ENCODE data around the gene OLFM1. TPM values are rescaled to one million over a fixed set of nuclear protein-coding genes. Genes with fewer than 3 reads are reported as not detected.

Gene OLFM1
- total RNA-seq, 1 donor from 2014 or later, result 5.3 TPM

DNA sequence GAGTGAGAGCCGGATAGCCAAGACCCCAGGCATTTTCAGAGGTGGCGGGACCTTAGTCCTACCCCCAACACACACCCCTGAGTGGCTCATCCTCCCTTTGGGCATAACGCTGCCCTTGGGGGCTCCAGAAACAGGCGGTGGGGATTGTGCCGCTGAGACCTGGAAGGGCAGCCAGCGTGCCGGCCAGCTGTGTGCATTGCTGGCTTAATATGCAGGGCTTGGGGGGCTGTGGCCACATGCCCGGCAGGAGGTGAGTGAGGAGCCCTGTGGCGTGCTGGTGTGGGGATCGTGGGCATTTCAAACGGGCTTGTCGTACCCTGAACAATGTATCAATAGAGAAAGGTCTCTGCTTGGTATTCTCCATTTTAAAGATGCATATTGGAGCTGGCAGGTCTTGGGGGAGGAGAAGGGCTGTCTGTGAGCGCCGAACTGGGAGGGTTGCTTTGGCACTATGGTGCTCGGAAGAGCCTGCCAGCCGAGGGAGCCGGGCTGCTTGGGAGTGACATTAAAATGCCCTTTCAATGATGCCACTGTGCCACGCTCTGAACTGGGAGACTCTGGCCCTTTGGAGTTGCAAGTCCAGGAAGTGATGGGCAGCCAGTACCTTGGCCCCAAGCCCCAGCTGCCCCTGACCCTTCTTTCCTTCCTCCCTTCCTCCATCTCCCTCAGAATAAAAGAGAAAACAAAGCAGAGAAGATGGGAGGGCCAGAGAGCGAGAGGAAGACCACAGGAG, 11.2 kb upstream of the OLFM1 start:
- intact Hi-C loops (cut with micrococcal nuclease), result no loop called here

DNA sequence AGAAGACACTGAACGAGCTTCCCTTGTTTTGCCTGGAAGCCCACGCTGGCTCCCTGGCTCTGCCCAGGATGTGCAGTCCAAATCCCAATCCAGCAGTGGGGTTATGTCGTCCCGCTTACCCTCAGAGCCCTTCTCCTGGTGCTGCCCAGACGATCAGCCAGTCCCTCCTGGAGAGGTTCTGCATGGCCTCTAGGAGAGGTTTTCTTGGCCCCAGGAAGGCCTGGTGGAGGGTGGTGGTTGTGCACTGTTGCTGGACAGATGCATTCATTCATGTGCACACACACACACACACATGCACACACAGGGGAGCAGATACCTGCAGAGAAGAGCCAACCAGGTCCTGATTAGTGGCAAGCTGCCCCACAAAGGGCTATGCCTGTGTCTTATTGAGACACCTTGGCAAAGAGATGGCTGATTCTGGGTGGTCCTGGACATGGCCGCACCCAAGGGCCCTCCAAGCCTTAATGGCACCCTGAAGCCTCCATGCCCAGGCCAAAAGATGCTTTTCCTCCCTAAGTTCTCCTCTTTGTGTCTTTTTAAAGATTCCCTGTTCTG, 10.5 kb upstream of the OLFM1 start:
- intact Hi-C loops (cut with micrococcal nuclease), result no loop called here

DNA sequence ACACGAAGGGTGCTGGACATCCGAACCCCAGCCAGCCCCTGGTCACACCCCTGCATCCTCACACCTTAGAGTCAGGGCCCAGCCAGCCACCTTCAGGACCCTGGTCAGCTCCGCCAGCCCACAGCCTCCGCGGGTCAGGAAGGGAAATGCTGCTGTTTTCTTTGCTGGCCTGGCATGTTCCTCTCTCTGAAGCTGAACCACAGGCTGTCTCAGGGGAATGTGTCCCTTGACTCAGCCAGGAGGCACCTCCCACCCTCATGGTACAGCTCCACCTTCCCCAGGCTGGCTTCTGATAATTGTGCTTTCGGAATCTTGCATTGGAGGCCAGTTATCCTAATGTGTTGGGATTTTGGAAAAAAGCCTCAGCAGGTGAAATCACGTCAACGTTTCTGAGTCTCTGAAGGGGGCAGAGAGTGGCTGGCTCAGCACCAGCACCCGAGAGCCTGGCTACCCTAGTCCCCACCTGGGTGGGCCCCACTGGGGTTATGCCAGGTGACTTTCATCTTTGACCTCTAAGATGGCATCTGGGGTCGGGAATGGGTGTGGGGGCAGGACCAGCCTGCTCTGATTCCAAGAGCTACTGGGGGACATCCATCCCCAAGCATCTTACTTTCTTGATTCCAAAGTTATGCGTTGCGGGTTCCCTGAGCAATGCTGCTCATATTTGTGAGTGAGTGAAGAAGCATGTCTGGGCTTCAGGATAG, 9.8 kb upstream of the OLFM1 start:
- intact Hi-C loops (cut with micrococcal nuclease), result no loop called here

DNA sequence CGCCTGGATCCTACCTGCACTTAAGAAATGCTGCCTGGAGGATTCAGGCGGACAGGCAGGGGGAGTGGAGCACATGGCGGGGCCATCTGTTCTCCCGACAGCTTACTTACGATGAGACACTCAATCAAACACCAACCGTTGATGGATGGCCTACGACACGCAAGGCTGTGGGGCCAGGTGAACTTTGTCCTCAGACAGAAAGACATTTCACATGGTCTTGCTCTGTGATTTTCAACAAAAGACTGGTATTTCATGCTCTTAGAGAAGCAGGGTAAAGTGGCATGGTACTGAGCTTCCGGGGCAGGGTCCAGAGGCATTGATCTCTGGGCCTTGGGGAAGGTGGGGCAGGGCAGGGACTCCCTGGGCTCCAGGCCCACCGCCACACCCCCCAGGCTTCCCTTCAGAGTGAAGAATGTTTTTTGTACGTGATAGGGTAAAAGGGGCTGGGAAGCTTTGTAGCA, 9.1 kb upstream of the OLFM1 start:
- intact Hi-C loops (cut with micrococcal nuclease), result no loop called here

DNA sequence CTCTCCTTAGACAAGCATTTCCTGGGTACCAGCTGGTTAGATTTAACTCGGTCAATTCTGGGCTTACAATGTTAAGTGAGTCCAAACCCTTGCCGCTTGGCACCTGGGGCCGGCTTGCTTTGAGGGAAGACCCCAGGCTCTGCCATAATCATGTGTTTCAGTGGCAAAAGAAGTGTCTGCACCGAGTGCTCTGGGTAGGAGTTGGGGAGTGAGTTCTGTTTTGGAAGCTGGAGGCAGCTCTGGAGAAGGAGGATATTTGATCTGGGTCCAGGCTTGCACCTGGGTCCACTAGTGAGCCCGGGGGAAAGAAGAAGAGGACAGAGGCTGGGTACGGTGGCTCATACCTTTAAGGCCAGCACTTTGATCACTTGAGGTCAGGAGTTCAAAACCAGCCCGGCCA, 8.4 kb upstream of the OLFM1 start:
- intact Hi-C loops (cut with micrococcal nuclease), result no loop called here

DNA sequence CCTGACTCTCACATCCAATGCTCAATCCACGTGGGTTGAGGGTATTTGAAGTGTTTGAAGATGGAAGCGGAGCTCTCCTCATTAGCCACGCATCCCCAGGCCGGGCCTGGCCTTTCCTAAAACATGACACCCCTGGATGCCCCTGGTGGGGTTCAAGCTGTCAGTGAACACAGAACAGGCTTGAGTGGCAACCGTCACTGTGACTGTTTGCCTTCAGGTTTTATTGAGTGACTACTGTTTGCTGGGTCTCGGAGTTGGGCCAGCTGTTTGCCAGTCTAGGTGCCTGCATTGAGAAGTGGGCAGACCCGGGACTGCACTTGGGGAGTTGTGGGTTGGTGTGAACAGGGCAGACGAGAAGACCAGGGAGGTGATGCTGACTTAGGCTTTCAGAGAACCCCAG, 7.8 kb upstream of the OLFM1 start:
- intact Hi-C loops (cut with micrococcal nuclease), result no loop called here

DNA sequence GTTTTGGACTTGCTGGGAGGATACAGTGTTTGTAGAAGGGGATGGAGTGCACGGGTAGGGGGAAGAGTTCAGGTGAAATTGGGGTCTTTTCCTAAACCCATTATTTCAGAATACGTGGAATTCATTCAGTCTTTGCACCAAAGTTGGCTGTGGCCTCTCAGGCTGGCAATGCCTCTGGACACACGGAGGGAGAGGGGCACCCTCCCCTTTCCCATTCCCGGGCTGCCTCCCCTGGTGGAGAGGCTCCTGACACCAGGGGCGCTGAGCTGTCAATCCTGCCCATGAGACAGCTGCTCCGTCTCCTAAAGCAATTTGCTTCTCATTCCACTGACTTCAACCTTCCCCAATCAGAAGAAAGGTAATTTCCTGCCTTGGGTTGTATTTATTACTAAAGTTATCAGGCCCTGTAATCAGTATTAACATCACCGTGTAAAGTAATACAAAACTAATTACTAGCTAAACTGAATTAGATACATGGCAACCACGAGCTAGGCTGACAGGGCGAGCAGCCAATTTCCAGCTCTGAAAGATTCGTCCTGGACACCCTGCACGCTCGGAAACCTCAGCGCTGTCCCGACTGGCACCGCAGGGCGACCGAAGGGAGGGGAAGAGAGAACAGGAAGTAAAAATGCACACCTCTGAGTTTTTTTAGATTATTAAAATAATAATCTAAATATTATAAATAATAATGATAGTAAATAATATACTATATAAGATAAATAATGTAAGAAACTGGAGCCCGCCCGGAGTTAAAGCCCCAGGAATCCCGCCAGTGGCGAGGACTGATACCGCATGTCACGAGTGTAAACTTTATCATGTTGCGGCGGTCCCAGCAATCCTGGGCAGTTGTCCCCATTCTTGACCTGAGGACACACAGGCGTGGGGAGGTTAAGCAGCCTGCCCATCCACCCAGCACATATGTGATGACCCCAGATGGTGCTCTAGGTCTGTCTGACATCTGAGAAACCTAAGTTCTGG, 6.9 kb upstream of the OLFM1 start:
- intact Hi-C loops (cut with micrococcal nuclease), result no loop called here

DNA sequence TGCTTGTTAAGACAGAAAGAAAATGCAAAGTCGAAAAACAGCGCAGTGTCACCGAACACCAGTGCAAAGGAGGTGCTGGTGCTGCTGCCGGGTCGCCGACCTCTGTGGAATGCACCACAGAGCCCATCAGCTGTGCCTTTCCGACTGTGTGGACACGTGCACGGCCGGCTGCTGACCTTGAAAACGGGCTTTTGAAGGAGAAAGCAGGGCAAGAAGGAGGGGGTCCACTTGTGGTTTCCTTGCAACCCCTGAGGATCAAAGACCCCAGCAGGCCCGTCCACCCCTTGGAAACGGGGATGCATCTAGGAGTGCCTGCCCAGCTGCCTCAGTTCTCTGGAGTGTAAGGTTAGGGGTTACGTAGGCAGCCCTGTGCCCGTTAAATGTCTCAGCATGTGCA, 6.2 kb upstream of the OLFM1 start:
- intact Hi-C loops (cut with micrococcal nuclease), result no loop called here

DNA sequence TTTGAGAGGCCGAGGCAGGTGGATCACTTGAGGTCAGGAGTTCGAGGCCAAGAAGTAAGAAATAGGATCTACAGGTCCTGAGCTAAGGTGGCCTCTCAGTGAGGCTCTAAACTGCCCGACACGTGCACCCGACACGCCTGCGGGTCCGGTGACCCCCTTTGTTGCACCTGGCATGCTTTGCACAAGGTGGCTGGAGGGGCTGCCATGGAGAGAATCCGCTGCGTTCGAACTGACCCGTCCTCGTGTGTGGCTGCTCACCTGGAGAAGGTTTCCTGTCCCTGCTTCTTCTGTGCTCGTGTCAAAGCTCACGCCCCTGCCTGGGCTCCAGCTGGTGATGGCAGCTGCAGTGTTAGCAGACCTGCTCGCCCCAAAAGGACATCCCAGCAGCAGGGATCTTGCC, 5.7 kb upstream of the OLFM1 start:
- intact Hi-C loops (cut with micrococcal nuclease), result no loop called here

DNA sequence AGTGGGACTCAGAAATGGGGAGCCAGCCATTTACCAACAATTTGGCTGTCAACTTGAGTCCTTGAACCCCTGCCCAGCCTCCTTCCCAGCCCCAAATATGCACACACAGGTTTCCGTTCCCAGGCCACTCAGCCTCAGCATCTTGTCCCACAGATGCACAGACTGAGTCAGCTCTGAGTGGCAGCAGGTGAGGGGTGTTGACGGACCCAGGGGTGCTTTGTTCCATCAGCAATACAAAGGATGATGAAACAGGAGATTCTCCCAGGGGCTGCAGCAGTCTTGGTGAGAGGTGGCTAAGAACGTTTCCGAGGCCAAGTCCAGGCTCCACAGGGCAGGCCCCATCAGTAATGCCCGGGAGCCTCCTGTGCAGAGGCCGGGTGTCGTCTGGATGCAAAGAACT, 4.9 kb upstream of the OLFM1 start:
- intact Hi-C loops (cut with micrococcal nuclease), result no loop called here

DNA sequence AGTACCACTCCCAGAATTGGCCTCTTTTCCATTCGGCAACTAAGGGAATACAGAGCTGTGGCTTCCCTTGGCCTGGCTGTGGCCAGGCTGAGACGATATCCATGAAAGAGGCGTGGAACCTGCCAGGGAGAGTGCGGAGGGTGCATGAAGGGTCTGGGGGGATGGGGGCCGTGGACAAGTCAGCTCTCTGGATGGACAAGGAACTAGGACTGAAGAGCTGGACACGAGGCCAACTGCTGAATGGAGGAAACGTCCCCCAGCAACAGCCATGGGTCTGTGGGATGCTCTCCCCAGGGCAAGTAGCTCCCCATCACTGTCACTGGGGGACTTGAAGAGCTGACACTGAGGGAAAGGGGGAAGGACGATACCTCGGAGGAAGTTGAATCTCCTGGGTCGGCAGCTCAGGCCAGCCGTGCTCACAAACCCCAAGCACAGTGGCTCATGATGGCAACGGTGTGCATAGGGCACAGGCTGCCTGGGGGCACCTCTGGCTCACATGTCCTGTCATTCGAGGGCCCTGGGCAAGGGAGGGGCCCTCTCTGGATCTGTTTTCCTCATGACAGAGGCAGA, 4.1 kb upstream of the OLFM1 start:
- intact Hi-C loops (cut with micrococcal nuclease), result no loop called here

DNA sequence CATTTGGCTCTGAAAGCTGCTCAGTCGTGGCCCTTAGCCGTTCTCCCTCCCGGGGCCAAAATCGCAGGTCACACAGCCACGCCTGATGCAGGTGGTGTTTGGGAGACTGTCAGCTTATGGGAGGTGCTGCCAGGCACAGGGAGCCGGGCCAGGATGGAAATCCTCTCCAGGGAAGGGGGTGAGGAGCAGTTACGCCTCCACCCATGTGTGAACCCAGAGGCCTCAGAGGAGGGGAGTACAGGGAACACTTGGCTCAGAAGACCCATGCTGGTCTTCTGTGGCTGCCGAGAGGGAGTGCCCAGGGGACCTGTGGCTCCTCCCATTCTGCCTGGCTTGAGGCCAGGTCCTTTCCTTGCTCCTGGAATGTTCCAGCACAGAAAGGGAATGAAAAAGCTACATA, 3.6 kb upstream of the OLFM1 start:
- intact Hi-C loops (cut with micrococcal nuclease), result no loop called here

DNA sequence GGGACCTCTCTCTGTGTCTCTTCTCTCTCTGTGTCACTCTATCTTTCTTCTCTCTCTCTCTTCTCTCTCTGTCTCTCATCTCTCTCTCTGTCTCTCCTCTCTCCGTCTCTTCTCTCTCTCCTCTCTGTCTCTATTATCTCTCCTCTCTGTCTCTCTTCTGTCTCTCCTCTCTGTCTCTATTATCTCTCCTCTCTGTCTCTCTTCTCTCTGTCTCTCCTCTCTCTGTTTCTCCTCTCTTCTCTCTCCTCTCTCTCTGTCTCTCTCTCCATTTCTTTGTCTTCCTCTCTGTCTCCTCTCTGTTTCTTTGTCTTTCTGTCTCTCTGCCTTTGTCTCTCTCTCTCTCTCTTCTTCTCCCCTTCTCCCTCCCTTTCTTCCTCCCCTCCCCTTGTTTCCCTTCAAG, 3.2 kb upstream of the OLFM1 start:
- intact Hi-C loops (cut with micrococcal nuclease), result no loop called here

DNA sequence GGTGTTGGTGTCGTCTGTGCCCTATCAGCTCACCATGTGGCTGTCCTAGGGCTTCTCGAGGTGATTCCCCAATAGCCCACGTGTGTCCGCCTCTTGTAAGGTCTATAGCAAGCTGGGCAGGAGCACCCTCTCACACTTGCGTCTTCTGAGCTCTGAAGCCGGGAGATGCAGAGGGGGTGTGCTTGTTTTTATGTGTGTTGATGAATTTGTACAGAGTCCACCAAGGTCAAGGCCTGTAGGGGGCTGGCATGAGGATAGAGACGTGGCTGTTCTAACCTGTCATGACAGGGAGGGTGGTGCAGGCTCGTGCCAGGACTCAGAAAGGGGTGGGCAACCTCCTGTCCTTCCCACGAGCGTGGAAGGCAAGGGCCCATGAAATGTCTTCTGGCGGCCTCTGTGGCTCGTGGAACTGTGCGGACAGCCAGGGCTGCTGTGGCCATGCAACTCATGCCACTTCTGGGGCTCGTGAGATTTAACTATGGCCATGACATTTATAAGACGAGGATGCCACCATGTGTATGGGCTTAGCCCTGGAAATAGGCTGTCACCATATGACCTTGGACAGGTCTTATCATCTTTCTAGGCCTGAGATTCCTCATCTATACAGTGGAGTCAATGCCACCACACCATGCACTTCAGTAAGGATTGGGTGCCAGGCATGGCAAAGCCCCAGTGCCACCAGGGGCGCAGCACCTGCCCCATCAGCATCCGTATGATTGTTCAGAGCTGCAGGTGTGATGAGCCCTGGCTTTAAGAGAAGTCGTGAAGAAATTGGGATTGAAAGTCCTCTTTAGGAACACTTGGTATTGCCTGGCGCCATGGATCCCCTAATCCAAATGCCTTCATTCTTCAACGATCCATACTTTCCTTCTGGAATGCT, 2.3 kb upstream of the OLFM1 start:
- intact Hi-C loops (cut with micrococcal nuclease), result no loop called here

DNA sequence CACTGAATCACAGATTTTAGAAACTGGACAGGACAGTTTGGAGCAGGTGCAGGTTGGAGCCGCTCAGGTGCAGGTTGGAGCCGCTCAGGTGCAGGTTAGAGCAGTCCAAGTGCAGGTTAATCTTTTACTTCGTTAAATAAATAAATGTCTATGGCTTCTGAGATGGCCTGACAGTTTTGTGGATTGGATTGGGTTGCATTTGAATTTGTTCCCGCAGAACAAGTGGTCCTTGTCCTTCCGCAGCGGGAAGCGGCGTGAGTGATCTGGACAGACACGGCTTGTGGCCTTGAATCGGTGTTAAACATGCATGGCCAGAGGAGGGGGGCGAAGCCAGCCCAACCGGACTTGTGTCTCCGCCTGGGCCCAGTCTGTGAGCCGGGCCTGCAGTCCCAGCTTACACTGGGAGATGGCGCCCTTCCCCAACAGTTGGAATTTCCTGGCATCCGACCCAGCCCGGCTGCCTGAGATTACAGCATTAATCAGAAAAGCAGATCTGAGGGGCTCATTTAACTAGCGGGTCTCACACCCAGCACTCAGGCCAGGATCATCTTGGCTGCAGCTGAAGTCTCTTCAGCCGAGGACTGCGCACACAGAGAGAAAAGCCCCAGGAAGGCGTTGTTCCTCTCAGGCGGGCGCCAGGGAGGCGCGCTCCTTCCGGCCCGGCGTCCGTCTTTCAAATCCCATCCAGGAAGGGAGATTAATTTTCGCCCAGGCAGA, 1.5 kb upstream of the OLFM1 start:
- intact Hi-C loops (cut with micrococcal nuclease), result loop anchor here (1.0 kb wide), 2 partner anchors 258 to 326 kb away; no protein-coding TSS in a partner anchor

DNA sequence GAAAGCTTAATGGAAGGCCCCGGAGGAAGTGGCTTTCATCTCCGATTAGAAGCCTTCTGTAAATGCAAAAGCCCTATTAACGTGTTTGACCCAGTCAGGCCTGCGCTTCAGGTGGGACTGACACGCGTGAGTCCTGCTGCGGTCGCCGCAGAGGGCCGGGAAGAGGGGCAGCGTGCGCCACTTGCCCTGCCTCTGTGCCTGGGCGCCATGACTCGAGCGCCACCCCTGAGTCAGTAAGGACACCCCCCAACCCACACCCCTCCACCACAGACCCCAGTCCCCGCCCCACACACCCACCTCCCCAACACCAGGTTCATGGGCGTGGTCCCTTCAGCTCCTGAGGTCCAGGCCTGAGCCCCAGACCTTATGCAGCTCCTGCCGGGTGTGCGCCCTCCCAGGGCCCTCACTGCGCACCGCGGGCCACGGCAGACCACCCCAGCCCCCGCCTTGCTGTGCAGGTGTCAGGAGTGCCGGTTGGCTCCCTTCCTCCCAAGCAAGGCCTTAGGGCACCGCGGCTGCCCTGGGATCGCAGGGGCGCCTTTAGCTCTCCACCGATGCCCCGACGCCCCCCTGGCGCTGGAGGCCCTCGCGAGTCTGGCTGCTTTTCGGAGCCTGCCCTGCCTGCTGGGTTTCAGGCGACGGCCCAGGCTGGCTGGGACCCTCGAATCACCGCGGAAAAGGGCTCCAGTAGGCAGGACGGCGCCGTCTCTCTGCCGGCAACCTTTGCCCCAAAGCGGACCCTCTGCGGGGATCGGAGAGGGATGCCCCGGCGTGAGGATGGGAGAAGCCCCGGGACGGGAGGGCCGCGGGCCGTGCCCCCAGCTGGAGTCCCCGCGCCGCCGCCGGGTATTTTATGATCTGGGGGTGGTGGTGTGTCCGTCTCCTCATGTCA, 625 bp upstream of the OLFM1 start:
- intact Hi-C loops (cut with micrococcal nuclease), result loop anchor here (1.0 kb wide), 2 partner anchors 257 to 325 kb away; no protein-coding TSS in a partner anchor

DNA sequence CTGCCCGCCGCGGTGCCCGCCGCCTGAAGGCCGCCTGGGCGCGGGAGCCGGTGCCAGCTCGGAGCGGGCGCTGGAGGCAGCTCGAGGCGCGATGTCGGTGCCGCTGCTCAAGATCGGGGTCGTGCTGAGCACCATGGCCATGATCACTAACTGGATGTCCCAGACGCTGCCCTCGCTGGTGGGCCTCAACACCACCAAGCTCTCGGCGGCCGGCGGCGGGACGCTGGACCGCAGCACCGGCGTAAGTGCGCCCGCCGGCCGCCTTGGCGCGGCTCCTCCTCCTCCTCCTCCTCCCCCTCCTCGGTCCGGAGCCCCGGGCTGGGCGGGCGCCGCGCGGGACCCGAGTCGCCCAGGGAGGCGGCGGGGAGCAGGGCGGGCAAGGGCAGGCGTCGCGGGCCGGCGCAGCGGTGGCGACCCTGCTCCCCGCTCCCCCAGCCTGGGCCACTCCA, 455 bp downstream of the OLFM1 start:
- intact Hi-C loops (cut with micrococcal nuclease), result no loop called here

DNA sequence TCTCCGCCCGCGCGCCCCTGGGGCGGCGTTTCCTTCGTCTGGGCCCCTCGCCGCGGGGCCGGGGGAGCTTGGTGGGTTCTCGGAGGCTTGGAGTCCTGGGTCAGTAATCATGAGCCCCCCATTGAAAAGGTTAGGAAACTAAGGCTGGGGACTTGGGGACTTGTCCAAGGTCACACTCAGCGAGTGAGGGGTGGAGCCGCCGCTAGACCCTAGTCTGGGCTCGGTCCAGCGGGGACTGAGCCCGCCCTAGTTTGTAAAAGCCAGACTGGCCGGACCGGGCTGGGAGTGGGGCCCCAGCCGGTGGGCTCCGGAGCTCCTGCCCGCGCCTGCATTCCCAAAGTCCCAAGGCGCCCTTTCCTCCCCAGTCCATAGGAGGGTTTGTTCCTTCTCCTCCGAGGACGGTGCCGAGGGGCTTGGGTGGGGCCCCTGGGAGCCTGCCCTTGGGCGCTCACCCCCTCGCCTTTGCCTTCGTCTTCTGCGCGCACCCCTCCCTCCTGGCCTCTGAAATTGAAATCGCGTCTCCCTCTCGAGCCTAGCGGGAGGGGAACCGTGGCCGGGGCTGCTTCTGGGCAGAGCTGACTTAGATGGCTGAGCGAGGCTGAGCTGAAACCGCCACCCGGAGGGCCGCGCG, 995 bp downstream of the OLFM1 start:
- intact Hi-C loops (cut with micrococcal nuclease), result no loop called here

Data from T-helper 1 cell treated with Interleukin-12 subunit alpha and Interleukin-12 subunit beta and Interleukin-4 antibody, amounts not matched to agents 30 ng/mL and 1 ng/mL, for 36 hours (primary cell).